ENCODE data around the gene EHBP1L1. TPM values are rescaled to one million over a fixed set of nuclear protein-coding genes. Genes with fewer than 3 reads are reported as not detected.

Gene EHBP1L1
- total and polyA plus RNA-seq, 4 donors = 53.2 to 316 (median 250) TPM

DNA sequence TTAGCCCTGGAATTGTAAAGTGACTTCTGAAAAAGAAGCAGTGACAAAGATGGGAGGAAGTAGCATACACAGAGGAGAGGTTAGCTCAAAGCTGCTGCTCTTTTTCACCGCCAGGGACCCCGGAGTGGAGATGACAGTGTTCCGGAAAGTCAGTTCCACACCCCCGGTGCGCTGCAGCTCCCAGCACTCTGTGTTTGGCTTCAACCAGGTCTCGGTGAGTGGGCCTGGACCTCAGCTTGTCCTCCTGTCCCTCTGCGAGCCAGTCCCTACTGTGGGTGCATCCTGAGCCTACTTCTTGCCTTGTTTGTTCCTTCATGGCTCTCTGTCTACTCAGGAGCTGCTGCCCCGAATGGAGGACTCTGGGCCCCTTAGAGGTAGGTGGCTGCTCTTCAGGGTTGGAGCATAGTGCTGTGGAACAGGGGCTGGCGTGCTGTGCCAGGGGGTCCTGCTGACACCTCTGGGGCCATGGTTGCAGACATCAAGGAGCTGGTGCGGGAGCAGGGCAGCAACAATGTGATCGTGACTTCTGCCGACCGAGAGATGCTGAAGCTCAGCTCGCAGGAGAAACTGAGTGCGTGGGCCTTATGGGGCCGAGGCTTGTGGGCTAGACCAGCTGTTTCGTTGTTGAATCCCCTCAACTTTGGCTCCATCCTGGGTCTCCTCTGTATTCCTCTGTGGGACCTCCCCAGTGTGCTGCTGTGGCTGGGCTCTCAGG, 41.4 kb downstream of the EHBP1L1 start:
- H3K27ac ChIP-seq (ENCODE audit: low read depth in 1 of 2, low read length in 2 of 2) = no peak overlapping the region
- H3K36me3 ChIP-seq (ENCODE audit: control insufficient read depth in 1 of 2, insufficient read depth in 2 of 2, low read length in 1 of 2) = peaks cover 0 to 9% of the 10 kb centered on the region in 2 donors
- H3K4me1 ChIP-seq (ENCODE audit: control insufficient read depth in 1 of 2, insufficient read depth in 2 of 2, low read length in 2 of 2) = no peaks in the 10 kb centered on the region
- ATAC-seq (ENCODE audit: low FRiP score) (no peak), DNase-seq (no peak)
- intact Hi-C loops (cut with DNase I) = loop anchor here in 1 of 2 donors (5.0 kb wide), 1 partner anchor 35 kb away; no protein-coding TSS in a partner anchor
- no peaks in the 10 kb centered on the region for H3K9me3 ChIP-seq (ENCODE audit: control insufficient read depth, low read length)
- 86 to 90% methylated on average over 17 of the region's 17 CpGs for WGBS, 2 donors
- H3K27me3 ChIP-seq (ENCODE audit: control insufficient read depth in 1 of 2, insufficient read depth in 2 of 2, low read length in 1 of 2) = no peaks in the 10 kb centered on the region
- H3K4me3 ChIP-seq (ENCODE audit: low read length in 2 of 2) = no peak overlapping the region

GRCh38 chr11:65617990-65618751, 42.3 kb downstream of the EHBP1L1 start:
- H3K27ac ChIP-seq (ENCODE audit: low read depth in 1 of 2, low read length in 2 of 2) = no peak overlapping the region
- H3K36me3 ChIP-seq (ENCODE audit: control insufficient read depth in 1 of 2, insufficient read depth in 2 of 2, low read length in 1 of 2) = peaks cover 0 to 9% of the 10 kb centered on the region in 2 donors
- ATAC-seq (ENCODE audit: low FRiP score) = no peak
- H3K9me3 ChIP-seq (ENCODE audit: control insufficient read depth, low read length) = no peaks in the 10 kb centered on the region
- no peak for DNase-seq
- WGBS, 2 donors = 92 to 93% methylated on average over 33 of the region's 33 CpGs
- no peaks in the 10 kb centered on the region for H3K27me3 ChIP-seq (ENCODE audit: control insufficient read depth in 1 of 2, insufficient read depth in 2 of 2, low read length in 1 of 2)
- intact Hi-C loops (cut with DNase I) = loop anchor here in 1 of 2 donors (5.0 kb wide), 1 partner anchor 34 kb away; no protein-coding TSS in a partner anchor
- no peaks in the 10 kb centered on the region for H3K4me1 ChIP-seq (ENCODE audit: control insufficient read depth in 1 of 2, insufficient read depth in 2 of 2, low read length in 2 of 2)
- no peak overlapping the region for H3K4me3 ChIP-seq (ENCODE audit: low read length in 2 of 2)

DNA sequence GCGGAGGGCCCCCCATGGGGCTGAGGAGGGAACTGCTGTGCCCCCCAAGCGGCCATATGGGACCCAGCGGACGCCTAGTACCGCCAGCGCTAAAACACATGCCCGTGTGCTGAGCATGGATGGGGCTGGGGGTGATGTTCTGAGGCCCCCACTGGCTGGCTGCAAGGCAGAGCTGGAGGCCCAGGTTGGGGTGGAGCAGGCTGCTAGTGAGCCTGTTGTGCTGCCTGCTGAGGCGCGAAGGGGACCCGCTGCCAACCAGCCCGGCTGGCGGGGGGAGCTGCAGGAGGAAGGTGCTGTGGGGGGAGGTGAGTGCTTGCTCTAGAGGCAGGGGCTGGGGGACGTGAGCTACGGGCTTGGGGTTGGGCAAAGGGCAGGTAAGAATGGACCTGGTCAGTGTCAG, 42.9 kb downstream of the EHBP1L1 start:
- H3K4me3 ChIP-seq (ENCODE audit: low read length in 2 of 2) = no peak overlapping the region
- no peaks in the 10 kb centered on the region for H3K27me3 ChIP-seq (ENCODE audit: control insufficient read depth in 1 of 2, insufficient read depth in 2 of 2, low read length in 1 of 2)
- no peak for DNase-seq
- no peaks in the 10 kb centered on the region for H3K9me3 ChIP-seq (ENCODE audit: control insufficient read depth, low read length)
- no peak for ATAC-seq (ENCODE audit: low FRiP score)
- peaks cover 0 to 11% of the 10 kb centered on the region in 2 donors for H3K36me3 ChIP-seq (ENCODE audit: control insufficient read depth in 1 of 2, insufficient read depth in 2 of 2, low read length in 1 of 2)
- H3K27ac ChIP-seq (ENCODE audit: low read depth in 1 of 2, low read length in 2 of 2) = no peak overlapping the region
- intact Hi-C loops (cut with DNase I) = loop anchor here in 1 of 2 donors (5.0 kb wide), 1 partner anchor 34 kb away; no protein-coding TSS in a partner anchor
- H3K4me1 ChIP-seq (ENCODE audit: control insufficient read depth in 1 of 2, insufficient read depth in 2 of 2, low read length in 2 of 2) = no peaks in the 10 kb centered on the region
- WGBS, 2 donors = 88 to 90% methylated on average over 14 of the region's 14 CpGs

DNA sequence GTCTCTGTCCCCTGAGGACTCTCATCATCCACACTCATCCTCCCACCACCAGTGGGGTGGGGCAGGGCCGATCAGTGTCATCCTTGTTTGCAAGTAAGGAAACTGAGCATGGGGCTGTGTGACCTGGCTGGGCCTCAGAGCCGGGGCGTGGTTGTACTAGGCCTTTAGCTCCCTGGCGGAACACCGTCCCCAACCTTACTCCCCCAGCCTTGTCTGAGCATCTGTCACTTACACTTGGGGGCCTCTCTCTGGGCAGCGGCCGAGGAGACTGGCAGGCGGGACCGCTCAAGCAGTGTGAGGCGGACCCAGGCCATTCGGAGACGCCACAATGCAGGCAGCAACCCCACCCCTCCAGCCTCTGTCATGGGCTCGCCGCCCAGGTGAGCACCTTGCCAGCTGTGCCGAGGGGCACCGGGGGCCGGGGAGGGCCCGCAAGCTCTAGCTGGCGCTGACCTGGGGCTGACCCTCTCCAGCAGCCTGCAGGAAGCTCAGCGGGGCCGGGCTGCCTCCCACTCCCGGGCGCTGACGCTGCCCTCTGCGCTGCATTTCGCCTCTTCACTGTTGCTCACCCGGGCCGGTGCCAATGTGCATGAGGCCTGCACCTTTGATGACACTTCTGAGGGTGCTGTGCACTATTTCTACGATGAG, 43.6 kb downstream of the EHBP1L1 start:
- Histone ChIP-seq H3K27me3 (ENCODE audit: control insufficient read depth in 1 of 2, insufficient read depth in 2 of 2, low read length in 1 of 2) (no peaks in the 10 kb centered on the region), H3K9me3 (ENCODE audit: control insufficient read depth, low read length) (no peaks in the 10 kb centered on the region), H3K4me3 (ENCODE audit: low read length in 2 of 2) (no peak overlapping the region), H3K27ac (ENCODE audit: low read depth in 1 of 2, low read length in 2 of 2) (no peak overlapping the region), H3K4me1 (ENCODE audit: control insufficient read depth in 1 of 2, insufficient read depth in 2 of 2, low read length in 2 of 2) (no peaks in the 10 kb centered on the region), H3K36me3 (ENCODE audit: control insufficient read depth in 1 of 2, insufficient read depth in 2 of 2, low read length in 1 of 2) (peaks cover 0 to 13% of the 10 kb centered on the region in 2 donors)
- peak in 1 of 2 donors; percentile 52 for DNase-seq
- 92 to 95% methylated on average over 27 to 29 of the region's 29 CpGs for whole genome bisulfite sequencing, 2 donors
- intact Hi-C loops (cut with DNase I) = loop anchor here in 1 of 2 donors (5.0 kb wide), 1 partner anchor 33 kb away; no protein-coding TSS in a partner anchor
- no peak for ATAC-seq (ENCODE audit: low FRiP score)

- Histone ChIP-seq H3K9me3 (ENCODE audit: control insufficient read depth, low read length) (no peaks in the 10 kb centered on the region), H3K36me3 (ENCODE audit: control insufficient read depth in 1 of 2, insufficient read depth in 2 of 2, low read length in 1 of 2) (peaks cover 0 to 13% of the 10 kb centered on the region in 2 donors), H3K4me3 (ENCODE audit: low read length in 2 of 2) (no peak overlapping the region), H3K27me3 (ENCODE audit: control insufficient read depth in 1 of 2, insufficient read depth in 2 of 2, low read length in 1 of 2) (no peaks in the 10 kb centered on the region), H3K27ac (ENCODE audit: low read depth in 1 of 2, low read length in 2 of 2) (no peak overlapping the region), H3K4me1 (ENCODE audit: control insufficient read depth in 1 of 2, insufficient read depth in 2 of 2, low read length in 2 of 2) (no peaks in the 10 kb centered on the region)
- no peak for ATAC-seq (ENCODE audit: low FRiP score)
- WGBS, 2 donors = 84 to 90% methylated on average over 19 of the region's 19 CpGs
- DNase-seq = no peak
- intact Hi-C loops (cut with DNase I) = loop anchor here in 1 of 2 donors (10.0 kb wide), 1 partner anchor 194 kb away; no protein-coding TSS in a partner anchor
These were observed 44.8 kb downstream of the EHBP1L1 start for GRCh38 chr11:65620666-65621065.

- no peaks in the 10 kb centered on the region for H3K4me1 ChIP-seq (ENCODE audit: control insufficient read depth in 1 of 2, insufficient read depth in 2 of 2, low read length in 2 of 2)
- H3K4me3 ChIP-seq (ENCODE audit: low read length in 2 of 2) = no peak overlapping the region
- H3K9me3 ChIP-seq (ENCODE audit: control insufficient read depth, low read length) = no peaks in the 10 kb centered on the region
- H3K27ac ChIP-seq (ENCODE audit: low read depth in 1 of 2, low read length in 2 of 2) = no peak overlapping the region
- DNase-seq (no peak), ATAC-seq (ENCODE audit: low FRiP score) (no peak)
- 93 to 96% methylated on average over 14 of the region's 14 CpGs for WGBS, 2 donors
- H3K36me3 ChIP-seq (ENCODE audit: control insufficient read depth in 1 of 2, insufficient read depth in 2 of 2, low read length in 1 of 2) = peaks cover 0 to 14% of the 10 kb centered on the region in 2 donors
- no peaks in the 10 kb centered on the region for H3K27me3 ChIP-seq (ENCODE audit: control insufficient read depth in 1 of 2, insufficient read depth in 2 of 2, low read length in 1 of 2)
- intact Hi-C loops (cut with DNase I) = loop anchor here in 1 of 2 donors (10.0 kb wide), 1 partner anchor 193 kb away; no protein-coding TSS in a partner anchor
These were observed 45.6 kb downstream of the EHBP1L1 start for GRCh38 chr11:65621460-65621859.

DNA sequence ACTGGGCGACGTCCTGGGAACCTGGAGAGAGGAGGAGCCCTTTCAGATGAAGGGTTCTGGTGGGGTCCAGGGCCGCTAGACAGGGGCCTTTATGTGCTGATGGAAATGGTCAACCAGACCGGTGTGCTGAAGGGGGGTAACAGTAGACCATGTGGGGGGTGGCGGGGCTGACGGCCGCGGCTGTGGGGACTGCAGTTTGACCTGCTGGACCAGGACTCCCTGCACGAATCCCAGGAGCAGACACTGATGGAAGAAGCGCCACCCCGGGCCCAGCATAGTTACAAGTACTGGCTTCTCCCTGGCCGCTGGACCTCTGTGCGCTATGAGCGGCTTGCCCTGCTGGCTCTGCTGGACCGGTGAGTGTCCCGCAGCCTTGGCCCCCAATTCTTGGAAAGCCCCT, 46.2 kb downstream of the EHBP1L1 start:
- intact Hi-C loops (cut with DNase I) = loop anchor here in 1 of 2 donors (10.0 kb wide), 1 partner anchor 193 kb away; no protein-coding TSS in a partner anchor
- no peak for ATAC-seq (ENCODE audit: low FRiP score)
- no peak for DNase-seq
- H3K4me1 ChIP-seq (ENCODE audit: control insufficient read depth in 1 of 2, insufficient read depth in 2 of 2, low read length in 2 of 2) = no peaks in the 10 kb centered on the region
- no peak overlapping the region for H3K4me3 ChIP-seq (ENCODE audit: low read length in 2 of 2)
- H3K27me3 ChIP-seq (ENCODE audit: control insufficient read depth in 1 of 2, insufficient read depth in 2 of 2, low read length in 1 of 2) = no peaks in the 10 kb centered on the region
- H3K27ac ChIP-seq (ENCODE audit: low read depth in 1 of 2, low read length in 2 of 2) = no peak overlapping the region
- peaks cover 0 to 16% of the 10 kb centered on the region in 2 donors for H3K36me3 ChIP-seq (ENCODE audit: control insufficient read depth in 1 of 2, insufficient read depth in 2 of 2, low read length in 1 of 2)
- H3K9me3 ChIP-seq (ENCODE audit: control insufficient read depth, low read length) = no peaks in the 10 kb centered on the region
- WGBS, 2 donors = 91 to 92% methylated on average over 16 of the region's 16 CpGs

GRCh38 chr11:65623177-65623576, 47.3 kb downstream of the EHBP1L1 start:
- Histone ChIP-seq H3K4me3 (ENCODE audit: low read length in 2 of 2) (no peak overlapping the region), H3K9me3 (ENCODE audit: control insufficient read depth, low read length) (no peaks in the 10 kb centered on the region), H3K36me3 (ENCODE audit: control insufficient read depth in 1 of 2, insufficient read depth in 2 of 2, low read length in 1 of 2) (peaks cover 0 to 16% of the 10 kb centered on the region in 2 donors), H3K27ac (ENCODE audit: low read depth in 1 of 2, low read length in 2 of 2) (no peak overlapping the region), H3K27me3 (ENCODE audit: control insufficient read depth in 1 of 2, insufficient read depth in 2 of 2, low read length in 1 of 2) (no peaks in the 10 kb centered on the region), H3K4me1 (ENCODE audit: control insufficient read depth in 1 of 2, insufficient read depth in 2 of 2, low read length in 2 of 2) (no peaks in the 10 kb centered on the region)
- DNase-seq (no peak), ATAC-seq (ENCODE audit: low FRiP score) (no peak)
- 88 to 93% methylated on average over 14 of the region's 14 CpGs for WGBS, 2 donors
- intact Hi-C loops (cut with DNase I) = loop anchor here in 1 of 2 donors (10.0 kb wide), 1 partner anchor 192 kb away; no protein-coding TSS in a partner anchor
